Measurements from ENCODE around the gene LCP2.
A peak's percentile ranks its signal among the peaks of the same experiment; 100 is the strongest.

LCP2 gene

DNA sequence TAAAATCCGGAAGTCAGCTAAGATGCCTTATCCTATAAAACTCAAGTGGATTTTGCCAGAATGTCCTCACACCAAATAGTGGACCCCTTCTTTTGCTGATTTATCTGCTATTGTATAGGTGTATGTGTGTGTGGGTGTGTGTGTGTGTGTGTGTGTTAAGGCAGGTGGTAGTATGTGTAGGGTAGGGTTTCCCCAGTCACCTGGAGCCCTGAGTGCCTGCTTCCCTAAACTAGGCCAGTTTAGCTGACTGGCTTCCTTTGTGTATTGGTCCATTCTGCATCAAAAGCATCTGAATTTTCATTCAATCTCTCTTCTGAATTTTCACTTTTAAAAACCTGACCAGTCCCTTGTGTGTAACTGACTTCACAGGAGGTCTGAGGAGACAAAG, 42.2 kb upstream of the LCP2 start:
- H3K27ac ChIP-seq = no peak overlapping the region
- ChIA-PET POLR2A (ENCODE audit: low non-redundant PET) (no interaction called here), CTCF (interaction anchor here (0.7 to 1.0 kb wide), 3 partner anchors 9 to 82 kb away, joined by 3 to 5 read pairs (median 3); no protein-coding TSS in a partner anchor)
- no peak for DNase-seq (ENCODE audit: low spot score)
- TF ChIP-seq, protein P1, sequence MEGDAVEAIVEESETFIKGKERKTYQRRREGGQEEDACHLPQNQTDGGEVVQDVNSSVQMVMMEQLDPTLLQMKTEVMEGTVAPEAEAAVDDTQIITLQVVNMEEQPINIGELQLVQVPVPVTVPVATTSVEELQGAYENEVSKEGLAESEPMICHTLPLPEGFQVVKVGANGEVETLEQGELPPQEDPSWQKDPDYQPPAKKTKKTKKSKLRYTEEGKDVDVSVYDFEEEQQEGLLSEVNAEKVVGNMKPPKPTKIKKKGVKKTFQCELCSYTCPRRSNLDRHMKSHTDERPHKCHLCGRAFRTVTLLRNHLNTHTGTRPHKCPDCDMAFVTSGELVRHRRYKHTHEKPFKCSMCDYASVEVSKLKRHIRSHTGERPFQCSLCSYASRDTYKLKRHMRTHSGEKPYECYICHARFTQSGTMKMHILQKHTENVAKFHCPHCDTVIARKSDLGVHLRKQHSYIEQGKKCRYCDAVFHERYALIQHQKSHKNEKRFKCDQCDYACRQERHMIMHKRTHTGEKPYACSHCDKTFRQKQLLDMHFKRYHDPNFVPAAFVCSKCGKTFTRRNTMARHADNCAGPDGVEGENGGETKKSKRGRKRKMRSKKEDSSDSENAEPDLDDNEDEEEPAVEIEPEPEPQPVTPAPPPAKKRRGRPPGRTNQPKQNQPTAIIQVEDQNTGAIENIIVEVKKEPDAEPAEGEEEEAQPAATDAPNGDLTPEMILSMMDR (conservative IDR thresholded peaks at IDR 0.05; ENCODE audit: low read depth) = no peak

DNA sequence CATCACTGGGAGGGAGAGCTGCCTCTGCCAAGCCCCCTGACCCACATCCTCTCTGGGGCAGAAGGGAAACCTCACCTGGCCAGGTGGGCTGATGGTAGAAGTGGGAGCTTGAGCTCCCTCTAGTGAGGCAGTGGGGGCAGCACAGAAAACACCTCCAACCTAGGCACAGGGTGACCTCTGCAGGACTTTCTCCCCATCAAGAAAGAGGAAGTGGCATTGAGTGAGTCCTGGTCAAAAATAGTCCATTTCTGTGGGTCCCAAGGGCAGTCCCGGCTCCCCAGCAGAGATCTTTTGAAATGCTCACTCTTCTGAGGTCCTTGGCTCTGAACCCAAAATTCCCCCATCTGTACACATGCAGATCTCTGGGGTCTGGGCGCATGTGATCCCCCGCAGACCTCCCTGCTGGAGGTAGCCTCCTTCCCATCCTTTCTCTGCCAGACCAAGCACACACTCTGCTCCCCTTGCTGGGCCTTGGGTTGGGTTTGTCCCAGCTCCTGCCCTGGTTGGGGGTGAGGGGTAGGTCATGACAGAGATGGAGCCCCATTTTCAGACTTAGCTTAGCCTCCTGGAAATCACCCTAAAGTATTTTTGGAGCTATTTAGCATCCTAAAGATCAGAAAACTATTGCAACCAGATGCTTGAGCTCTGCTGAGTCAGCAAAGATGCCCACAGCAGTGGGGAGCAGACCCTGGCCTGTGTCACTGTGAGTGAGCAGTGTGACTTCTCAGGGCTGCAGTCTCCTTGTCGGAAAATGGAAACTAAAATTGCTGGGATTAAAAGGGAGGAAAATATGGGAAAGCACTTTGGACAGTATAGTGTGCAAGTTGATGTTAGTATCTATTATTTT, 41.6 kb upstream of the LCP2 start:
- CTCF ChIA-PET = interaction anchor here (0.5 to 1.0 kb wide), 5 partner anchors 9 to 827 kb away, joined by 3 to 5 read pairs (median 3); no protein-coding TSS in a partner anchor
- no peak overlapping the region for H3K27ac ChIP-seq
- DNase-seq (ENCODE audit: low spot score) = peak; percentile 48
- TF ChIP-seq, protein P1 (conservative IDR thresholded peaks at IDR 0.05; ENCODE audit: low read depth) = no peak
- POLR2A ChIA-PET (ENCODE audit: low non-redundant PET) = no interaction called here

DNA sequence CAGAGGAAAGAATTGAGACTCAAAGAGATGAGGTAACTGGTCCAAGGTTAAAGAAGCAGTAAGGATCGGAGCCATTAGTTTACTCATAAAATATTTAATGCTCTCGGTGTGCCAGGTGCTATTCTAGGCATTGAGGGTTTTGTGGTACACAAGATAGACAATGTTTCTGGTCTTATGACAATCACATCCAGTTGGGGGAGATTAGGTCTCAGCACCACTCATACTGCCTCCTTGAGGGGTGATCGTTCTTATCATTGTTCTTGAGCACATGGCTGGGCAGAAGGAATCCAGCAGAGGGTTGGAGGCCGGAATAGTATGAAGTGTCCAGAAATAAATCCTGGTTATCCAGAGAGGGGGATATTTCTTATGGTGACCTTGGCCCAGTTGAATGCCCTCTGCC, 40.7 kb upstream of the LCP2 start:
- no peak overlapping the region for H3K27ac ChIP-seq
- POLR2A ChIA-PET (ENCODE audit: low non-redundant PET) = no interaction called here
- TF ChIP-seq, protein P1 (conservative IDR thresholded peaks at IDR 0.05; ENCODE audit: low read depth) = no peak
- CTCF ChIA-PET = interaction anchor here (0.5 kb wide), 2 partner anchors 83 to 826 kb away, joined by 3 read pairs; no protein-coding TSS in a partner anchor
- DNase-seq (ENCODE audit: low spot score) = no peak

DNA sequence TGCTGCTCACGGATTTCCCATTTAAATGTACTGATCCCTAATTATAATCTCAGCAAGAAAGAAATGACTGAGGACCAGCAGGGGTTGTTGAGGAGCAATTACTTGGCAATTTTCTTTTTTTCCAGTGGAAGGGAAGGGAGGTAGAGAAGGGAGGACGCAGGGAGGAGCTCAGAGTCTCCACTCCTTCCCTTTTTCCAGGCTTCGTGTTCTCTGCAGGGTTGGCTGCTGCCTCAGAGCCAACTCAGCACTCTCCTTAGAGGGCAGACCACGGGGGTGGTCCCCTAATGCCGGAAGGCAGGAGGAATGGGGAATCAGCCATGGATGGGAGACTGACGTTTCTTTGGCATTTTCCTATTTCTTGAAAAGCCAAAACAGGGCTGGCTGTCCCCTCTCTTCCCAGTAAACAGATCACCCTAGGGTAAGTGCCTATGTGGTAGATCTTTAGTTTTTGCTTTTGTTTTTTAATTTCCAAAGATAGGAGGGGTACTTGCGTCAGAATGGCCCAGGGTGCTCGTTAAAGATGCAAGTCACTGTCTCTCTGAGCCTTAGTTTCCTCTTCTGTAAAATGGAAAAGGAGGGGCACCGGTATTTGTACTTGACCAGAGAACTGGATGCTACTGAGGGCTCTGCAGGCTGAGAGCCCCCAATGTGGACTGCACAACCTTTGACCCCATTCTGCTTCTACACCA, 39.6 kb upstream of the LCP2 start:
- TF ChIP-seq, protein P1 (conservative IDR thresholded peaks at IDR 0.05; ENCODE audit: low read depth) = no peak
- POLR2A ChIA-PET (ENCODE audit: low non-redundant PET) = no interaction called here
- no peak for DNase-seq (ENCODE audit: low spot score)
- H3K27ac ChIP-seq = no peak overlapping the region
- CTCF ChIA-PET = no interaction called here

DNA sequence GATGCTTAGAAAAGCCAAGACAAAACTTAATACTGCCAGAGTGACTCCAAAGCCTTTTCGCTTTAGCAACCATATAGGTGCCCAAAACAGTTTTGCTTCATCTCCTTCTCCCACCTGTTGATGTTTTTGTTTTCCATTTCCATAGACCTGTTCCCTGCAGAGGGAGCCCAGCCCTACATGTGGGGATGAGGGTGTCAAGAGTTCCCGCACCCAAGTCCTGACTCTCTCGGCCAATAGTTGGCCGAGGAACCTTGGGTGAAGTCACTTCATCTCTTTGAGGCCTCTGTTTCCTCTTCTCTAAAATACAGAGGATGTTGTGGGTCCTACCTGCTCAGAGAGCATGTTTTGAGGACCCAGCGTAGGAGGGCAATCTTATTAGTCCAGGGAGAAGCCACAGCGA, 38.5 kb upstream of the LCP2 start:
- H3K27ac ChIP-seq = no peak overlapping the region

DNA sequence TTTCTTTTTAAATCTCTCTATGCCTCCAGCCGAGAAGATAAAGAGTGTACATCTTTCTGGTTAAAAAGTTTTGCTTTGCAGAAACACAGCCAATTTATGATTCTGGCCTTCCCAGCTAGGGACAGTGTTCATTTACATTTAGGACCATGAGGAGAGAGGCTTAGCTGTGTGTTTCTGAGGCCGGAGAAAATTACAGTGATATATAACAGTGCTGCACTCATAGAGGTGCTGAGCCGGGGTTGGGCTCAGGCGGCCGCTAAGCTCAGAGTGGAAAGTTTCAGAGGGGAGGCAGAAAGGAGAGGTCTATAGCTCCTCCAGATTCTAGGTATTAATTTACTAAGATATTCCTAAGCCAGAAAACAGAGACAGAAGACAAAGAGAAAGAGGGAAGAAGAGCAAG, 37.0 kb upstream of the LCP2 start:
- ChIA-PET CTCF (interaction anchor here (0.8 kb wide), 1 partner anchor 15 kb away, joined by 4 read pairs; no protein-coding TSS in a partner anchor), POLR2A (ENCODE audit: low non-redundant PET) (no interaction called here)
- TF ChIP-seq, protein P1 (conservative IDR thresholded peaks at IDR 0.05; ENCODE audit: low read depth) = no peak
- no peak overlapping the region for H3K27ac ChIP-seq
- no peak for DNase-seq (ENCODE audit: low spot score)

More for the DNA sequence above, 38.5 kb upstream of the LCP2 start:
- ChIA-PET POLR2A (ENCODE audit: low non-redundant PET) (no interaction called here), CTCF (no interaction called here)
- DNase-seq (ENCODE audit: low spot score) = no peak
- TF ChIP-seq, protein P1 (conservative IDR thresholded peaks at IDR 0.05; ENCODE audit: low read depth) = no peak

Data from RWPE1 (cell line).